ENCODE results near the gene RAB6B.

Gene RAB6B

DNA sequence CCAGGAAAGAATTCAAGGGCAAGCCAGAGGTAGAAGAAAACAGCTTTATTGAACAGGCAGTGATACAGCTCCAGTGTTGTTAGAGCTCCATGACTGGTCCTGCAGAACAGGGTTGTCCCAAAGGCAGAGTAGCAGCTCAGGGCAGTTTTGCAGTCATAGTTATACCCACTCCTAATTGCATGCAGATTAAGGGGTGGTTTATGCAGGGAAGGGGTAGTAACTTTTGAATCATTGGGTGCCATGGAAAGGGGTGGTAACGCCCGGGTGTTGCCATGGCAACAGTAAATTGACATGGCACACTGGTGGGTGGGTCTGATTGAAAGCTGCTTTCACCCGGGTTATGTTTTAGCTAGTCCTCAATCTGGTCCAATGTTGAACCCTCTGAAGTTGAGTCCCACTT lies 9.7 kb upstream of the RAB6B start:
- Histone ChIP-seq H3K4me3 (no peak overlapping the region), H3K27ac (no peak overlapping the region), H3K9me3 (no peaks in the 10 kb centered on the region), H3K27me3 (no peaks in the 10 kb centered on the region), H3K36me3 (no peaks in the 10 kb centered on the region), H3K4me1 (no peaks in the 10 kb centered on the region)
- intact Hi-C loops (cut with DNase I; ENCODE audit: low total_unique reads), result no loop called here
- no peak for DNase-seq
- TF ChIP-seq, protein P1, sequence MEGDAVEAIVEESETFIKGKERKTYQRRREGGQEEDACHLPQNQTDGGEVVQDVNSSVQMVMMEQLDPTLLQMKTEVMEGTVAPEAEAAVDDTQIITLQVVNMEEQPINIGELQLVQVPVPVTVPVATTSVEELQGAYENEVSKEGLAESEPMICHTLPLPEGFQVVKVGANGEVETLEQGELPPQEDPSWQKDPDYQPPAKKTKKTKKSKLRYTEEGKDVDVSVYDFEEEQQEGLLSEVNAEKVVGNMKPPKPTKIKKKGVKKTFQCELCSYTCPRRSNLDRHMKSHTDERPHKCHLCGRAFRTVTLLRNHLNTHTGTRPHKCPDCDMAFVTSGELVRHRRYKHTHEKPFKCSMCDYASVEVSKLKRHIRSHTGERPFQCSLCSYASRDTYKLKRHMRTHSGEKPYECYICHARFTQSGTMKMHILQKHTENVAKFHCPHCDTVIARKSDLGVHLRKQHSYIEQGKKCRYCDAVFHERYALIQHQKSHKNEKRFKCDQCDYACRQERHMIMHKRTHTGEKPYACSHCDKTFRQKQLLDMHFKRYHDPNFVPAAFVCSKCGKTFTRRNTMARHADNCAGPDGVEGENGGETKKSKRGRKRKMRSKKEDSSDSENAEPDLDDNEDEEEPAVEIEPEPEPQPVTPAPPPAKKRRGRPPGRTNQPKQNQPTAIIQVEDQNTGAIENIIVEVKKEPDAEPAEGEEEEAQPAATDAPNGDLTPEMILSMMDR (IDR thresholded peaks at IDR 0.05), result no peak

- TF ChIP-seq, protein P1 (IDR thresholded peaks at IDR 0.05), result no peak
- Histone ChIP-seq H3K27ac (no peak overlapping the region), H3K4me1 (no peaks in the 10 kb centered on the region), H3K36me3 (no peaks in the 10 kb centered on the region), H3K4me3 (no peak overlapping the region), H3K27me3 (no peaks in the 10 kb centered on the region), H3K9me3 (no peaks in the 10 kb centered on the region)
- intact Hi-C loops (cut with DNase I; ENCODE audit: low total_unique reads), result no loop called here
- no peak for DNase-seq
These were observed 6.2 kb upstream of the RAB6B start for GRCh38 chr3:133901847-133902246.

DNA sequence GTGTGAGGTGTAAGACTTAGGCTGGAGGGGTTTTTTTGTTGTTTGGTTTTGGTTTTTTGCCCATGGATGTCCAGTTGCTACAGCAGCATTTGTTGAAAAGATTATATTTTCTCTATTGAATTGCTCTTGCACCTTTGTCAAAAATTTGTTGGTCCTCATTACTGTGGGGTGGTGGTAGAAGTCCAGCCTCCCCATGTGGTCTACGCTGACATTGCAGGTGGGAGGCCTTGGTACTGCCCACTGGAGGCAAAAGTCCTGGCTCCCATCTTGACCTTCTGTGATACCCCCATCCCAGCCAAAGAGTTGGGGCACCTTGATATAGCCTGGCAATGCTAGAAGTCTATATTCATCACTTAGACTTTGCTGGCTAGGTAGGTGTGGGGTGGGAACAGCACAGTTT lies 5.4 kb upstream of the RAB6B start:
- Histone ChIP-seq H3K27ac (no peak overlapping the region), H3K4me1 (peaks cover 0 to 4% (median 3%) of the 10 kb centered on the region in 4 donors), H3K4me3 (no peak overlapping the region), H3K9me3 (no peaks in the 10 kb centered on the region), H3K36me3 (no peaks in the 10 kb centered on the region), H3K27me3 (no peaks in the 10 kb centered on the region)
- intact Hi-C loops (cut with DNase I; ENCODE audit: low total_unique reads), result no loop called here
- TF ChIP-seq, protein P1 (IDR thresholded peaks at IDR 0.05), result no peak
- DNase-seq, result no peak

DNA sequence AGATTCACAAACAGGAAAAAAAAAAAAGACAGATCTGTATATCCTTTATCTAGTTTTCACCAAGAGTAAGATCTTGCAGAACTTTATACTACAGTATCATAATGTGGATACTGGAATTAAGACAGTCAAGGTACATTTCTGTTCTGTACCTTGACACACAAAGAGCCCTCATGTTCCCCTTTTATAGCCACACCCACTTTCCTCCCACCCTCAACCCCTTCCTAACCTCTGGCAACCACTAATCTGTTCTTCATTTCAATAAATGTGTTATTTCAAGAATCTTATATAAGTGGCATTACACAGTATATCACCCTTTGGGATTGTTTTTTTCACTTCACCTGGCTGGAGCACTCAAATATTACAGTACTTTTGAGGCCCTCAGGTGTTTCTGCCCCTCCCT lies 3.6 kb upstream of the RAB6B start:
- TF ChIP-seq, protein P1 (IDR thresholded peaks at IDR 0.05), result no peak
- H3K4me1 ChIP-seq, result peaks cover 0 to 20% (median 17%) of the 10 kb centered on the region in 4 donors
- intact Hi-C loops (cut with DNase I; ENCODE audit: low total_unique reads), result no loop called here
- DNase-seq, result no peak
- no peaks in the 10 kb centered on the region for H3K9me3 ChIP-seq
- H3K27ac ChIP-seq, result no peak overlapping the region
- no peak overlapping the region for H3K4me3 ChIP-seq
- no peaks in the 10 kb centered on the region for H3K27me3 ChIP-seq
- no peaks in the 10 kb centered on the region for H3K36me3 ChIP-seq

GRCh38 chr3:133897547-133897946 lies 1.9 kb upstream of the RAB6B start:
- Histone ChIP-seq H3K4me3 (no peak overlapping the region), H3K27me3 (no peaks in the 10 kb centered on the region), H3K36me3 (no peaks in the 10 kb centered on the region), H3K27ac (no peak overlapping the region), H3K9me3 (no peaks in the 10 kb centered on the region), H3K4me1 (peaks cover 0 to 24% (median 18%) of the 10 kb centered on the region in 4 donors)
- TF ChIP-seq, protein P1 (IDR thresholded peaks at IDR 0.05), result no peak
- intact Hi-C loops (cut with DNase I; ENCODE audit: low total_unique reads), result no loop called here
- no peak for DNase-seq
